GM13976 (cell line): Measurements from ENCODE around the gene PLCH2.

ENCODE experiments used
- DNase-seq: peaks from one replicate; pipeline ENCODE4 v3.0.0; 2012; ENCODE audit warnings: low spot score
- CTCF ChIP-seq: IDR thresholded peaks from 2 replicates; pipeline ENCODE4 v1.5.1; 2012; ENCODE audit warnings: borderline replicate concordance, mild to moderate bottlenecking; ENCODE audit not compliant: insufficient read depth; ENCODE audit errors: extremely low read depth, missing control alignments, control extremely low read depth
- in situ Hi-C: fragments of 300-500 bp; cut with MboI; formaldehyde crosslinking; loops from one replicate; pipeline ENCODE4 v1.12.0; 2022; ENCODE audit warnings: low sequenced_read_pairs, mixed read lengths, inconsistent platforms; ENCODE audit not compliant: unreplicated experiment

Gene PLCH2

DNA sequence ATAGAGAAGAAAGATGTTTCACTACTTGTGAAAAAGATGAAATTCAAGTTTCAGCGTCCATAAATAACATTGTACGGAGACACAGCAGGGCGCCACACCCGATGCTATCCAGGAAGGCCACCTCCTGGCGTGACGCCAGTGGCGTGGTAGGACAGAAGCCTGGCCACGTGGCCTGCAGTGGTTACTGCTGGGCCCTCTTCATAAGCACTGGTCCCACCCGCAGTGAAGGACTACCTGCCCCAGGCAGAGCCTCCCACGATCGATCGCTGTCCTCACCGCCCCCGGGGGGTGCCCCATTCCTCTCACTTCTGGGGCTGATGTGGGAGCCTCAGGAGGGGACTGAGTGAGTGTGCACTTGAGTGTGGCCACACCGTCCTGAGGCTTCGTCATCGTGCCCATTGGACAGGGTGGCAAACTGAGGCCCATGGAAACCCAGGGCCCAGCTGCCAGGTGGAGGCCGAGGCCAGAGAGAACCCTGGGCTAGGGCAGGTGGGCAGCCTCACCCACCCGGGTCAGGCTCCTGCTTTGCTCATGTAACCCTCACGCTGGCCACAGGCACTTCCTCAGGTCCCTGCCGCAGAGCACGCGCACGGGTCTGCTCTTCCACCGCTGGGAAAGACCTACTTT, 65.6 kb downstream of the PLCH2 start:
- in situ Hi-C loops = loop anchor here (25.0 kb wide), 1 partner anchor 129 kb away; the partner anchor contains the start of gene PEX10
- TF ChIP-seq CTCF = no peak
- DNase-seq = no peak

- in situ Hi-C loops = loop anchor here (25.0 kb wide), 1 partner anchor 130 kb away; the partner anchor contains the start of gene PEX10
Observed at GRCh38 chr1:2542246-2542915, 66.3 kb downstream of the PLCH2 start.

DNA sequence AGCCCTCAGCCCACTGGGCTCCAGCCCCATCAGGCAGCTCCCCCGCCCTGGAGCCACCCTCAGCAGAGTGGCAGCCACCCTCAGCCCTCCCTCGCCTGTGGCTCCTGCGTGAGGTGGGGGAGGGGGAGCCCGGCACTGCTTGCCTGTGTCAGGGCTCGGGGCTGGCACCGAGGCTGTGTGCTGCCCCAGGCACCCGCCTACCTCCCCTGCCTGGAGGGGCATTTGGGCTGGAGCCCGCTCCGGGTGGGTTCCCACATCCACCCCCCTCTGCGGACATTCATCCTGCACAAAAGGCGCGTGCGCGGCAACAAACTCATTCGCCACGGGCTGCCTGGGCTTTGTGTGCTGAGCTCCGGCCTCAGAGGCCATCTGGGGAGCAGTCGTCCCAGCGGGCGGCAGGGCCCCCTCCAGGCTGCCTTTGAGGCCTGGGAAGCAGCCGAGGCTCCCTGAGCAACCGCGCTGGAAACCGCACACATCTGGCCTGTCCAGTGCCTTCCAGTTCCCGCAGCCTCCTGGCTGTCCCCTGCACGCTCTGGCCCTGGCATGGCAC, 67.5 kb downstream of the PLCH2 start:
- TF ChIP-seq CTCF = no peak
- in situ Hi-C loops = loop anchor here (25.0 kb wide), 1 partner anchor 131 kb away; the partner anchor contains the start of gene PEX10
- no peak for DNase-seq

More at GRCh38 chr1:2542246-2542915, 66.3 kb downstream of the PLCH2 start:
- no peak for DNase-seq
- no peak for TF ChIP-seq CTCF

DNA sequence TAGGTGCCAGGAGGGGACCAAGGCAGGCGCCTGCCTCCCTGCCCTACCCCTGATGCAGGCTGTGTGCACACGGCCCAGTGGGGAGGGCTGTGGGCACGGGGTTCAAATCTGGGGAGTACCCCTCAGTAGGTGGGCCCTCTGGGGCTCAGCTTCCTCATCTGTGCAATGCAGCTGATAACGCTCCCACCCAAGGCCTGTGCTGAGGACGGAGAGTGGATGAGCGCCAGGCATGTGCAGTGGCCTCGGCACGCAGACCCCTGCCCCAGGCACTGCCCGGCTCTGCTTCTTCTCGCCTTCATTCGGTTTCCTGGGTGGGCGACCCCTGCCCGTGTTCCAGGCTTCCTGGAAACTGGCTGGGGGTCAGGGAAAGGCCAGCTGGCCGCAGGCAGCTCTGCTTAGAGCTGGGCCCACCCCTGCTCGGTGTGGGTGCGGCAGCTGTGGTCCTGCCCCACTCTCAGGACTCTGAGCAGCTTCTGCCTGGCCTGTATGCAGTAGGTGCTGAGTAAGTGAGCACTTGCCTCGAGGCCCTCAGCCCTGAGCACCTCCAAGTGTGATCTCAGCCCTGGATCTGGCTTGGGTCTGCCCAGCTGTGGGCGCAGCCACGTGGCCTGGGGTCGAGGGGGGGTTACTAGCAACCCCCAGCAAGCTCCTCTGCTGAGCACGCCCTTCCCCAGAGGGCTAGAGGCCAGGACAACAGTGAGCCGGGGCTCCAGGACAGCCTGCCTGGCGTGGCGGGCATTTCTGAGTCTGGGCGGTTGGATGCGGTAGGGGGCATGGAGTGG, 68.2 kb downstream of the PLCH2 start:
- no peak for DNase-seq
- TF ChIP-seq CTCF = no peak
- in situ Hi-C loops = loop anchor here (25.0 kb wide), 1 partner anchor 132 kb away; the partner anchor contains the start of gene PEX10

DNA sequence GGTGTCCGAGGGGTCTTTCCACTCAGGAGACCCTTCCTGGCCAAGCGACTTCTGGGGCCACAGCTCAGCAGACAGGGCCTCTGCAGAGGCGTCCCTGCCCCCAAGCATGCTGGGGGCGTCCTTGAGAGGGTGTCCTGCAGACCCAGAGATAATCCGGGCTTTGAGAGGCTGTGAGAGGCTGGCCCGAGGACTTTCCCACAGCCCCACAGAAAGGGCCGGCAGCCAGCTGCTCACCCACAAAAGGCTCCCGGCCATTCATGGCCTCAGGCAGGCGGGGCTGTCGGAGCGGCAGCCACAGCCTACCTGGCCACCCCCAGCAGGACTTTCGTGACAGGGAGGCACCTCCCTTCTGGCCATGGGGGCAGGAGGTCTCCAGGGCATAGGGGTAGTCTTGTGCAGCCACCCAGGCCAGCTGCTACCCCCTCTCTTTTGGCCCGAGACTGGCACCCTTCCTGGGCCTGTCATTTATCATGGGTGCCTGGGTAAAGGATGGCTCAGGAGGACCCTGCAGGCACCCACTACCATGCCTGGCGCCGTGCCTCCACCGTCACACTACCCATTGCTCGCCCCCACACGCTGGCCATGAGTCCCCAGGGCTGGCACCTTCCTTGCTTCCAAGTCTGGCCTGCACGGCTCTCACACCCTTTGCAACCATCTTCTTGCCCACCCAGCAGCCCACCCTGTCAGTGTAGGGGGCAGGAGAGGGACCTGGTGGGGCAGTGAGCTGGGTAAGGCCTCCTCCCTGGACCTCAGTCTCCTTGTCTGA, 69.0 kb downstream of the PLCH2 start:
- TF ChIP-seq CTCF = no peak
- in situ Hi-C loops = loop anchor here (25.0 kb wide), 1 partner anchor 133 kb away; the partner anchor contains the start of gene PEX10
- DNase-seq = no peak
